Stimulated activated CD8-positive, alpha-beta memory T cell treated with anti-CD3 and anti-CD28 coated beads, Interleukin-15, amount 100 ng/mL, for 1 hour (primary cell): ENCODE measurements around the gene SH3RF3.

Source experiments
- DNase-seq: peaks from one replicate; pipeline ENCODE4 v3.0.0-alpha.2; 2020; ENCODE audit warnings: low read depth

Gene SH3RF3

DNA sequence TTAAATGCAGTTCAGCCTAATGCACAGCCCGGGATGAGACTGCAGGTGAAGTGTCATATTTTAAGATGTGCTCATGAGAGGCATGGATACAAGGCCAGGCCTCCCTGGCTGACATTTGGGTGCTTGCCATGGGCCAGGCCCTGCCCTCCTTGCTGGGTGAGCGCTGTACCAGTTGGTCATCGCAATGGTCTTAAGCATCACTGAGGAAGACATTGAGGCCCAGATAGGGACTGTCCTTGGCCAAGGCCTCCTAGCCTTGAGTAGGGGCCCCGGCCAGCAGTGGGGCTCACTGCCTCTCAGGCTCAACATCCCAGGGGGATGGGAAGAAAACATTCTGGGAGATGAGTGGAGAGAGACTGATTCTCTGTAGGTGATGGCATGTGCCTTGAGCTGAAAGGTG lies 184.3 kb downstream of the SH3RF3 start:
- DNase-seq, result no peak

DNA sequence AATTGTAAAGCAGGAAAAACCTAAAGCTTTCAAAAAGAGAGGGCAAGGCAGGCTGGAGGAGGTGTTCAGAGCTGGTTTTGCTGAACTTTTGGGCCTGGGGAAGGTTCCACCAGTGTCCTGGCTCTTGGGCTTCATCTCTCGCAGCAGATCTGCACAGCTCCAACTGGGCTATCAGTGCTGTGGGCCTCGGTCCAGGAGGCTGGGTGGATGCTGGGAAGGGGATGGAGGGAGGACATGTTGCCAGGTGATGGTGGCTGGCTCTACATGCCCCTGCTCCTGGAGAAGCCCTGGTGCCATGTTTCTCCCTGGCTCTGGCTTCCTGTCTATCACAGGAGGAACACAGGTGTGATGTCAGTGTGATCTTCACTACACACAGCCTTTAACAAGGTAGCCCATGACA lies 187.1 kb downstream of the SH3RF3 start:
- DNase-seq, result no peak

DNA sequence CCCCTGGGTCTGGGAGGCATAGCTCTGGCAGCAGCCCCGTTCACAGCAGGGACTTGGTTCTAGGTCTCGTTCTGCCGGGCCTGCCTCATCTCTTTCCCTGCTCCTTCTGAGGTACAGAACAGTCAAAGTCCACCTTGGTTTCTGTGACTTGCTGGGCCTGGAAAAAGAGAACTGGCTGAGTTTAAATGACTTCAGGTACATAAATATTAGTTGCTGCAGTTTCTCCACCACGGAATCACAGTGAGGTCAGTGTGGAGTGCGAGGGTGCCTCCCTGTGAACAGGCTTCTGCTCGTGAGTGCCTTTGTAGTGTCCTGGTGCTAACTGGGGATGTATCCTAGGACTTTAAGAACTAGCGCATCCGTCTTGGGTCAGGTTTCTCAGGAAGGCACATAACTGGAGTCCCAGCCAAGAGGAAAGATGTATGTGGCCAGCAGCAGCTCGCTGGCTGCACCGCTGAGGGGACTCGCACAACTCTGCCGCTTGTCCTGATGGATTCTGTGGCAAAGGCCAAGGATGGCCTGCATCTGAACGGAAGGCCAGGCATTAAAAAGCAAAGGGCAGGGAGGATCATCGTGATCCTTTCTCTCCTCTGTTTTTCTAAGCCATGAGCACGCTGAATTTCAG lies 188.6 kb downstream of the SH3RF3 start:
- DNase-seq, result no peak

DNA sequence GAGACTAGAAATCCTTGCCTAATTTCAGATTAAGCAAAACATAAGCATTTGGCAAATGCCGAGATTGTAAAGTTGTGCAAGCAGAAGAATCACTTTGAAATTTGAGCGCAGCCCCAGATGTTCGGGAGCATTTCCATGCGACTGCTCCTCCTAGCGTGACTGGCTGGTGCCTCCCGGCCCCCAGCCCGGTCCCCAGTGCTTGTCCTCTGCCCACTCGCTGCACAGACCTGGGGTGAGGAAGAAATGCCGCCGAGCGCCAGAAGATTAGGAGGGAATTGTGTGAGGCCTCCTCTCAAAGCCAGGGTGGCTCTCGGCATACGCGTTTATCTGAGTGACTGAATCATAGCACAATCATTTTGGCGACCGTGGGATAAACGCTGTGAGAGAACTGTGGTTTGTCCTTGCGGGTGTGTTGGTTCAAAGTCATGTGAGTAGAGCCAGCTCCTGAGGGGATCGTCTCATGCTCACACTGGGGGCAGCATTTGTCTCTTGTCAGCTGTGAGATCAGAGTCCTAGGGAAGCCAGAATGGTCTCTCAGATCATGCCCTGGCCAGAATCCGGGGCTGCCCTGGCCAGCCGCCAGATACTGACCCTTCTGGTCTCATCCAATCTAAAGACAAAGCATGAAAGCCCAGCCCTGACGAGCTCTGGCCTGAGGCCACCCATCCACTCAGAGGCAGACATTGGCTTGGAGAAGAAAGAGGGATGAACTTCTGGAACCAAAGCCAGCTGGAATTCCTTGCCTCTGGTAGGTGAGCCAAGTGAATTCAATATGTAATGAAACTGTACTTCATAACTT lies 189.3 kb downstream of the SH3RF3 start:
- DNase-seq, result no peak

DNA sequence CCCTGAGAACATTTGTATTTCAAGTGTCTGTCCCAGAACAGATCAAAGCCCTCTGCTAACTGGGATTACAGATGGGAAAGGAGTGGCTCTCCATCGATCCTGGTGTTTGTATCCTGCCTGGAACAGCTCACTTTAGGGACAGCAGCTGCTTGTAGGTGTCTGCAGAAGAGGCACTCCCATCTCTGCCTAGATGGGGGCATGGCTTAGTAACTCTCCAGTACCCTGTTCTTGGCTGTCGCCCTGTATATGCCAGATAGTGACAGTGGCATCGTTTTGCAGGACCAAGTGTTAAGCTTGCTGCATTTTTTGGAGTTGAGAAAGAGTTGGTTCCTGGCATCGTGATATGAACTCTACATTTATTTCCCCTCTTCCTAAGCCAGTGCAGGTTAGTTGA lies 189.9 kb downstream of the SH3RF3 start:
- no peak for DNase-seq

DNA sequence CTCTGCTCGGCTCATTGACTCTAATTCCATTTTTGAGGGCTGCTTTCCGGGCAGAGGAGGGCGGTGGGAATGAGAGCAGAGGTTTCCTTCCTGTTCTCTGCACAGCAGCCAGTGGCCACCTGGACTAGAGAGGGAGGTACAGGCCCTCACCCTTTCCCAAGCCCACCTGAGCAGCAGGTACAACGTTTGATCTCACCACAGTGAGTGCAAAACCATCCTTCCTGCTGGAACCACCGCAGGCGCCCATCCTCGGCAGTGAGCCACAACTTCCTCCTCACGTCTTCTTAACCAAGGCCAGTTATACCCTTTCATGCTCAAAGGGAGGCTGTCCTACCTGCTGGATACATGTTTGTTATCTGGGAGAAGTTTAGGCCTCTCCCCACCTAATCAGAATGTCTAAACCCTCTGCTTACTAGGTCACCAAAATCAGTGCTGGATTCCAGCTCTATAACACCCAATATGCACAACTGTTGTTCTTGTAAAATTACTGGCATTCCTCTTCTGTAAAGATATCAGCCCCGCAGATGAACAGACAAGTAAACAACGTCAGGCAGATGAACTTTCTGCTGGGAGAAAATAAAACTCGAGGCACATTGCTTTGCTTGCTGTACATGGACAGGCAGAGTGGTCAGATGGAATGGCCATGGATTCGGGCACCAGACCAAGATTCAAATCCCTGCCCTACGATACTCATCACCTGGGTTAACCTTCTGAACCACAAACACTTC lies 191.4 kb downstream of the SH3RF3 start:
- DNase-seq, result no peak

DNA sequence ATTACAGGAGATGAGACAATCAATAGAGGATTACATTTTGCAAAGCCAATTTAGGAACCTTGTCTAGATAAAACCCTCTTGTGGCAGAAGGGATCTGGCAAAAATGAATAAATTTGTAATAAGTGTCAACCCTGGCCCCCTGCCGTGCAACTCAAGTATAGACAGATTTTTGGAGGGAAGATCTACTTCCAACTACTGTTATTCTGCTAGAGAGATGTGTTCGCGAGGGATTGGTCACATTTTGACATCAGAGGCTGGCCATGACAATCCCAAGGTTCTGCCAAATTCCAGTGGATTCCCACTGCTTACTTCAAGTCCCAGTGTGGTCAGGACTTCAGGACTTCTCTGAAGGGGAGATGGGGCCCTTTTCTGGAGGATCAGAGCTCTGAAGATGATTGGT lies 192.6 kb downstream of the SH3RF3 start:
- no peak for DNase-seq

DNA sequence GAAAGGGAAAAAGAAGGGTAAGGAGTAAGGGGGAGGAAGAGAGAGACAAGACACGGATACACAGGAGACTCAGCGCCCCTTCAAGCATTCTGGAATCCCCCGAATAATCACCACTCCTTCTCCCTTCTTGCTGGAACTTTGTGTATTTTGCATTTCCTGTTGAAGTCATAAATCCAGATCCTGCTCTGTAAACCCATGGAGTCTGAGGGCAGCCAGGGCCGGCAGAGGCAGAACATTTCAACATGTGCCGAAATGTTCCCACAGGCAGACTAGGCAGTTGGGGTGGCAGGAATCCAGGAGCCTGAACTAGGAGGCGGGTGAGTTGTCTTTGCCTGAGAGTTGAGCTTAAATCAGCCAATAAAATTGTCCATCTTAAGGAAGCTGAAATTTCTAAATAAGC lies 193.1 kb downstream of the SH3RF3 start:
- DNase-seq, result no peak

DNA sequence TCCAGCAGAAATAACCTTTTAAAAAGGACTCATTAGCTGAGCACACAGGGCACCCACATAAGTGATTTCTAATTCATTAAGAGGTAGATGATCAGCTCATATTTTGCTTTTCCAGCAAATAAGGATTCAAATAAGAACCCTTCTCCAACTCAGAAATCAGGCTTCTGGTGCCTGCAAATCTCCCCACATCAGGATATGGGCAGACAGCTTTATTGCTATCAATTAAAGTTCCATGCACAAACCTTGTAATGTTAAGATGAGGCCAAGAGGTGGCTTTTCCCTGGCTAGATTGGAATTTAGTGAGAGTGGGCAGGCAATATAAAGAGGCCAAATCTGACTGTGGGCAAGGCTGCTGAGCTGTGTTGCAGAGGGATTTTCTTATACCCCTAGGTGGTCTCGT lies 193.6 kb downstream of the SH3RF3 start:
- DNase-seq, result no peak

DNA sequence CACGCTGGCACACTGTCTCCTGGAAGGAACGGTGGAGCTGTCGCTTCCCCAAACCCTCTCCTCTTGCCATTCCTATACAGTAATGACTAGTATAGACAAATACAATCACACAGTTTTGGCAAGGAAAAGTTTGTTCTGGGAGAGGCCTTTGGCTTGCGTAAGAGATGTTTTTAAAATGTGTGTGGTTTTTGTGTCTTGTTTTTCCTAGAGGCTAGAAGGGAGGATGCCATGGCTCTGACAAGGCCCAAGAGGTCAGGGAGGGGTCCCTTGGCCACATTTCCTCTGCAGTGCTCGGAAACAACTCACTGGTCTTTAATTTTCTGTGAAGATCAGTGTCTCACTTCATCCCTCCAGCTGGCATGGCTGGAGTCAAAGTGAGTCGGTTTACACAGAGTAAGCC lies 195.9 kb downstream of the SH3RF3 start:
- DNase-seq, result no peak

DNA sequence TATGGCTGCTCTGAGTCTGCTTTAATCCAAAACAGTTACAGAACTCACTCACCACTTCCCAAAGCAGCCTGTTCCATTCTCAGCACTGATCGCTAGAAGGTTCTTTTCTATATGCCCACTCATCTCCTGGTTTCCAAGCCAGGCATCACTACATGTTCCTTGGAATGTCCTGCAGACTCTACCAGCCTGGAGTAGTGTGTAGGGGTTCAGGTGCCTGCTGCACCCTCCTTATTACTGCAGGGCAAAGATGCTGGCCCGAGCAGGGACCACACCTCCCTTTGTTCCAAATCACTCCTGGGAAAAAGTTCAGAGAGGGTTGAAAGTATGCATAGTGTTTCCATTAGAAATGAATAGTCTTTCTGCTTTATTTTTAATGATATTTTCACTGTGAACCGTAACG lies 196.6 kb downstream of the SH3RF3 start:
- no peak for DNase-seq

DNA sequence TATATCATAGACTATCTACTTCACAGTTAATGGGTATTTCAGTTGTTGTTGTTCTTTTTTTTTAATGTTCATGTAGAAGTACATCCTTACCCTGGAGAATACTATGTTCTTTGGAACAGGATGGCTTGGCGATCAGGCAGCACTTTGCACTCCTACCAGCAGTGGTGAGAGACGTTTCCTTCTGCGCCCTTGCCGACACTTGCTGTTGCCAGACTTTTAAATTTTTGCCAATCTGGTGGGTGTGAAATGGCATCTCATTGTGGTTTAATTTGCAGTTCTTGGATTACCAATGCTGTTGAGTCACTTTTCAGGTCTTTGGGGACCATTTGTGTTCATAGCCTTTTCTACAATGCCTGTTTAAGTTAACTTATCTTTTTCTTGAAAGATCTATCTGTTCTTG lies 197.3 kb downstream of the SH3RF3 start:
- DNase-seq, result no peak

DNA sequence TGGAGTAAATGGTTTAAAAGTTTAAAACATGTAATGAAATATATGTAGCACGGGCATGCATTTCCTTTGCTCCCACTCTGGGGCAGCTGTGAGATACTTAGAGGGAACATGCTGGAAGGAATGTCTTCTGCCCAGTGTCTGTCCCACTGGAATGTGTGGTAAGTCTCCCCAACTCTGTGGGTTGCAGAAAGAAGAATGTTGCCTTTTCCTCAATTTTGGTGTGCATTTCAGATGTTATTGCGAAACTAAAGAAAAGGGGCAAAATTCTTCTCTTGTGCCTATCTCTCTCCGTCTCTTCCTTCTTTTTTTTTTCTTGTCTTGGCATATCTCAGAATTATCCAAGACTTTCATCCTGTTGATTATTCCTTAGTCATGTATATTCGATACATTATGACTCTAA lies 201.1 kb downstream of the SH3RF3 start:
- no peak for DNase-seq

DNA sequence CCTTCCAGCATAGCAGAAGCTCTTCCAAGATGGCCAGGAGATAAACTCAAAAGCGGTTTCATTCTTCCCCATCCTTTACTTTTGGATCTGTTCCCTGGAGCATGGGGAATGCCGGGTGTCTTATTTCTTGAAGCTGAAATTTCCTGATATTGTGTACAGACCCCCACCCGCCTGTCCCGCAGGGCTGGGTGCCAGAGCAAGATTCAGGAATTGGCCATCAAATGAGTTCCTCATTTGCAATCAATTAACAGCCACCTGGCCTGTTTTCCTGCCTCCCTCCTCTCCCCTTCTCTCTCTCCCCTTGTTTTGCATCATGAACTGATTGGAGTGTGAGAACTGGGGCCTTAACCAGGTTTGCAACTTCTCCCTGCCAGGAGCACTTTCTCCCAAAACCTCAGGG lies 202.1 kb downstream of the SH3RF3 start:
- DNase-seq, result no peak

DNA sequence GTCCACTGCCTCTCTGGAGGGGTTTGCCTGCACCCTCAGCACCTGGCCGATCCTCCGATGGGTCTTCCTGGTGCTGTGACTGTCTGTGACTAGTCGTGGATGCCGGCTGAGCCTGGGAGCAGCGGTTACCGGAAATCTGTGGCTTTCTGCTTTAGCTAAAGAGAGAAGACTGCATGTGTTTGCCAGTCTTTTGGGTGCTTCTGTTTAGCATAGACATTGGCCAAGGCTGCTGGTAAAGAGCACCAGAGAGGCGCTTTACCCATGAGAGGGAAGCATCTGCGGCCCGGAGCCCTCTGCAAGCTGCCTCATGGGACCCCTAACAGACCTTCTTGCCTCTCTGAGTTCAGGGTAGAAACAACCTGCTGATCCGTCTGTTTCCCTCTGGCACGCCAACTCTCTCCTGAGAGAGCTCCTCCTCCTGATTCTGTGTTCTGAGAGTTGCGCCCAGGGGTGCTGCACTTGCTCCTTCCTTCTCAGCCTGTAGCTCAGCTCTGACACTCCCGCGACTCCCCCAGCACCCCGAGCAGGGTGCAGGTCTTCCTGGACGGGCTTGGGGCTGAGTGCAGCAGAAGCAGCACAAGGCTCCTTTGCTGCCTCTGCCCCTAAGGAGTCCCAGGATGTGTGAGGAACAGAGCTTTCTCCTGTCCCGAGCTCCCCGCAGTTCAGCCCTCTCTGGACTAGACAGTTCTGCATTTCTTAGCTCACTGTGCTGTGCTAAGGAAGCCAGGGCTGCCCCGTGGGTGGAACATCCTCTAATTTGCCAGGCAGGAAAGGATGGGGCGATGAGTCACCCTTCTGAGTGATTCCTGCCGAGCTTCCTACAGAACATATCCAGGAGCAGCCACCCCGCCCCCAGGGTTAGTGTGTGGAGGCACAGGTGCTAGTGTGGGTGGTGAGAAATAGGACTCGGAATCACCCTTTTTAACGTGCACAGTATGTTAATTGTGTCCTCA lies 203.2 kb downstream of the SH3RF3 start:
- DNase-seq, result no peak

DNA sequence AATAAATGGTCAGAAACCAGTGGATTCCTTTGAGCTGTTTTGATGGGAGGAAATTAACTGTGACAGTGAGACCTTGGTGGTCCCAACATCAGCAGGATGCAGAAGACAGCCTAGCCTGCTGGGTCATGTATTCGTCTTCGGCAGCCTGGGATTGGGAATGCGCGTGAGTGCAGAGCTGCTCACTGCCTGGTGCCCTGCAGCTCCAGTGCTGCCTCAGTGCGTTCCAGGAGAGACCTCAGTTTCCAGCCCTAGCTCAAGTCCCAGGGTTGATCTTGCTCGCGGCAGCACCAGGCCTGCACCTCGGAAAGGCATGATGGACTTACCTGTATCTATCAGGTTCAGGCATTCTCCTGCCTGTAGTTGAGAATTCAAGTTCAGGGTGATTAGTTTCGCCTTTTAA lies 203.9 kb downstream of the SH3RF3 start:
- DNase-seq, result no peak

DNA sequence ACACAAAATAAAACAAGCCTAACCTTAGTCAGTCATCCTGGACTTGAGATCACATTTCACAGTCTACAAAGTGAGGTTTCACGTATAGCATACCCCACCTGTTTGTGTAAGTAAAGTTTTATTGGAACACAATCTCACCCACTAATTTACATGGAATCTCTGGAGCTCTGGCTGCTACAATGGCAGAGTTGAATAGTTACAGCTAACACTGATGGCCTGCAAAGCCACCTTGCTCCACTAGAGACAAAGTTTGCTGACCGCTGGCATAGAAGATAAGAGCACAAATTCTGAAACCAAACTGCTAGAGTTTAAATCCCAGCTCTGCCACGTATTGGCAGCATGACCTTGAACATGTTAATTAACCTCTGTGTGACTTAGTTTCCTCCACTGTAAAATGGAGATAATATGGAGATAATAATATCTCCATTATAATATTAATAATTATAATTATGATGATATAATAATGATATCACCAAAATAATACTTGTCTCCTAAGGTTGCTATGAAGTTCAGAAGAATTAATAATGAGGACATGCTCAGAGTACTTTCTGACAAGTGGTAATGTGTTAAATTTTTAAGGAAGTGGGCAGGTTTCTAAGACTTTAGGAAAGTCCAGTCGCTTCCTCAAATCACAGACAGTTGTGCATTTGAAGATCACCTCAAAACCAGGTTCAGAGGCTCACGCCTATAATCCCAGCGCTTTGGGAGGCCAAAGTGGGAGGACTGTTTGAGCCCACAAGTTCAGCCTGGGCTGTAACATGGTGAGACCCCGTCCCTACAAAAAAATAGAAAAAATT lies 204.6 kb downstream of the SH3RF3 start:
- no peak for DNase-seq

DNA sequence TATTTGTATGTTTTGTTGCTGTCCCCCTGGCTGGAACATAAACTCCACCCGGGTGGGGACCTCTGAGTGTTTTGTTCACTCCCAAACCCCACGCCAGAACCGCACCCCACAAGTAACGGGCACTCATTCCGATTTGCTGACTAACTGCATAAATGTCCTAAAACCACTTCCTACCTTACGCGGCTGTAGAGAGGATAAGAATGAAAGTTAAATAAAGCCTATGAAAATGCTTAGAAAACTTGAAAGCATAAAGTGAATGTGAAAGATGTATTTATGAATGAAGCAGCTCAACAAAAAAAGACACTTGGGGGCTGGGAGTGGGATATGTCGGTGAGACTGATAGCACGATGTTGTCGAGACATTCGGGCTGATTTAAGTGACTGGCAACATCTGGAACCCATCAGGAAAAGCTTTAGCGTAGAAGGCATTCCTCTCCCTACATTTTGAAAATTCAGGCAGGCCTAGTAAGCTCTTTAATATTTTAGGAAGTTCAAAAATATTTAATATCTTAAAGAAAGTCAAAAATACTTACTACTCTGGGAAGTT lies 206.7 kb downstream of the SH3RF3 start:
- no peak for DNase-seq

DNA sequence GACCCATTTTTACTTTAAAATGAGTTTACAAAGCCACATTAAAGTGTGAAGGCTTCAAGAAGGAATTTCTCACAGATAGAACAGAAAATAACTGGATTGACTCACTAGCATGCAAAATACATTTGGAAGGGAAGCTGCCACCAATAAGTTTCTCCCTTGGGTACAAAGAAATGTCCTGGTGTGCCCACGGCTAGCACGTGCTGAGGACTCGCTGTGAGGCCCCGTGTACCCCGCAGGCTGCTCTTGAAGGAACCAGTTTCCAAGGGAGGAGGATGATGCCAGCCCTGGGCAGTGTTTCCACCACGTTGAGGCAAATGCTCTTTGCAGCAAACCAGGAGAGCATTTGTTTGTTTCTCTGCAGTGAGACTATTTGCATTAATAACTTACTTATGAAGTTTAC lies 207.3 kb downstream of the SH3RF3 start:
- DNase-seq, result no peak

DNA sequence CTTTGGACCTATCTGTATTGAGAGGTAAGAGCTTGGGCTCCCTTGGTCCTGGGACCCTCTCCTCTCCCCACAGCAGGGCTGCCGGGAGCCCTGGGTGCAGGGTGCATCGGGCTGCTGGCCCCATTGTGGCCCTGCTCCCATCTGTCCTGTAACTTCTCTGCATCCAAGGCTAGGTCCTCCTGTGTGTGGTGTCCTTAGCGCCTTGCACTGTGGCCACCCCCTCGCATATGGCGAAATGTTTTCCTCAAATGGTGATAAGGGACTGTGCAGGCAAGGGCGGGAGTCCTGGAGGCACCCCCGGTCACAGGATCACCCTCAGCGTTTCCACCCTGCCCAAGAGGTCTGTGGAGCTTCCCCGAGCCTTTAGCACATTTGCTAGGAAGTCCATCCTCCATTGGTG lies 208.2 kb downstream of the SH3RF3 start:
- DNase-seq, result no peak

DNA sequence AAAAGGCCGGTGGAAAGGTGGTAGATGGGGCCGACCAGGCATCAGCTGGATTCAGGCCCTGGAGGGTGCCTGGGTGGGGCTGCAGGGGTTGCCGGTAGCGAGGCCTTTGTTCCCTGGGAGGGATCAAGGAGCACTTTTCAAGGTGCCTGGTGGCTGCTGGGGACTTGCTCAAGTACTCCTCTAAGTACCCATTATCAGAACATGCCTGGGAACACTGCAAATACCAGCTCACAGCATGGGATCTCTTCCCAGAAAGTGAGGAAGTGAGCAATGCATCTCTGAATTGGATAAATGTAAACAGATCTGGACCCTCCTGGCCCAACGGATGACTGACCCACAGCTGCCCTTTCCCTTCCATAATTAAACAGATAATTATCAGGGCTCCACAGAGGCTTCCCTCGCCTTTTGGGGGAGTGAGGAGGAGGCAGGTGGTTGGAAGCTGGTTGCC lies 210.5 kb downstream of the SH3RF3 start:
- no peak for DNase-seq
